GM12864 (cell line): ENCODE measurements around the gene PGAM1.

Source experiments
- DNase-seq: peaks from one replicate; pipeline ENCODE4 v3.0.0-alpha.2; 2011; ENCODE audit warnings: low read depth
- H3K4me3 ChIP-seq: 2 replicates; pipeline ENCODE4 v1.5.1; 2011; ENCODE audit warnings: mild to moderate bottlenecking, low read depth, low read length, control low read depth
- CTCF ChIP-seq: IDR thresholded peaks from 2 replicates; pipeline ENCODE4 v1.5.1; 2011; ENCODE audit warnings: low read depth, mild to moderate bottlenecking, moderate library complexity, low read length, control low read depth, inconsistent platforms; ENCODE audit errors: missing control alignments

Gene PGAM1

GRCh38 chr10:97481071-97481470 is 55.1 kb downstream of the PGAM1 start:
- H3K4me3 ChIP-seq = no peak overlapping the region
- DNase-seq = no peak
- no peak for TF ChIP-seq CTCF

DNA sequence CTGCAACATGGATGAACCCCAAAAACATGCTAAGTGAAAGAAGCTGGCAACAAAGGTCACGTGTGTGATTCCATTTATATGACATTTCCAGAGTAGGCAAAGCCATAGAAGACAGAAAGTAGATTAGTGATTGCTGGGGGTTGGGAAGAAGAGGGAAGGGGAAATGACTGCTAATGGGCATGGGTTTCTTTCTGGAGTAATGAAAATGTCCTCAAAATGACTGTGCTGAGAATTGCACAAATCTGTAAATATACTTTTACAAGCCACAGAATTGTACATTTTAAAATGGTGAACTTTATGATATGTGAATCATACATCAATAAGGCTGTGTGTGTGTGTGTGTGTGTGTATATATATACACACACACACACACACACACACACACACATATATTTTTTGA is 56.4 kb downstream of the PGAM1 start:
- no peak for TF ChIP-seq CTCF
- H3K4me3 ChIP-seq = no peak overlapping the region

More for the DNA sequence above, 56.4 kb downstream of the PGAM1 start:
- no peak for DNase-seq
